Muscle of back (tissue), 11 donors: ENCODE measurements around the gene ROR1. TPM values are rescaled to one million over a fixed set of nuclear protein-coding genes. Genes with fewer than 3 reads are reported as not detected.
A peak's percentile ranks its signal among the peaks of the same experiment; 100 is the strongest.

Experiments
- DNase-seq, 3 donors: peaks; one replicate each; pipeline versions ENCODE4 v3.0.0 to v3.0.0-alpha.2; 2013
- polyA plus RNA-seq, 10 donors: library from polyadenylated mRNA; unstranded; fragments of 120-200 nt; gene quantifications; one replicate each; pipeline ENCODE4 v1.2.1, GENCODE V29; 2013; ENCODE audit not compliant: insufficient read length in 10 of 10

ROR1 gene
- polyA plus RNA-seq, 10 donors, result 10.4 to 26.5 (median 14.0) TPM

GRCh38 chr1:63958556-63958955 lies 184.7 kb downstream of the ROR1 start:
- DNase-seq, result no peak

- DNase-seq, result no peak
Measured at GRCh38 chr1:63960326-63960725, 186.5 kb downstream of the ROR1 start.

- DNase-seq, result no peak
Measured at GRCh38 chr1:63966016-63966415, 192.2 kb downstream of the ROR1 start.

GRCh38 chr1:63967901-63968300 lies 194.1 kb downstream of the ROR1 start:
- peak in 2 of 3 donors; percentile 40 to 41 for DNase-seq

GRCh38 chr1:63968663-63969440 lies 195.0 kb downstream of the ROR1 start:
- DNase-seq, result peak in 1 of 3 donors; percentile 38

GRCh38 chr1:63969441-63969901 lies 195.7 kb downstream of the ROR1 start:
- no peak for DNase-seq

- no peak for DNase-seq
Measured at GRCh38 chr1:63971557-63971956, 197.7 kb downstream of the ROR1 start.

- DNase-seq, result no peak
Measured at GRCh38 chr1:63973005-63973419, 199.2 kb downstream of the ROR1 start.

- no peak for DNase-seq
Measured at GRCh38 chr1:63974966-63975365, 201.1 kb downstream of the ROR1 start.

GRCh38 chr1:63975481-63975880 lies 201.7 kb downstream of the ROR1 start:
- no peak for DNase-seq

- no peak for DNase-seq
Measured at GRCh38 chr1:63976006-63976405, 202.2 kb downstream of the ROR1 start.

GRCh38 chr1:63977466-63977865 lies 203.6 kb downstream of the ROR1 start:
- no peak for DNase-seq

- DNase-seq, result no peak
Measured at GRCh38 chr1:63980740-63981407, 207.1 kb downstream of the ROR1 start.

GRCh38 chr1:63981408-63981773 lies 207.6 kb downstream of the ROR1 start:
- no peak for DNase-seq

GRCh38 chr1:63982201-63982600 lies 208.4 kb downstream of the ROR1 start:
- no peak for DNase-seq

- DNase-seq, result no peak
Measured at GRCh38 chr1:63983391-63984256, 209.8 kb downstream of the ROR1 start.

GRCh38 chr1:63984257-63984929 lies 210.6 kb downstream of the ROR1 start:
- peak in 2 of 3 donors; percentile 55 to 79 for DNase-seq

GRCh38 chr1:63984930-63985290 lies 211.1 kb downstream of the ROR1 start:
- no peak for DNase-seq

- DNase-seq, result no peak
Measured at GRCh38 chr1:63987014-63987627, 213.3 kb downstream of the ROR1 start.

- peak in 1 of 3 donors; percentile 48 for DNase-seq
Measured at GRCh38 chr1:63987628-63988024, 213.8 kb downstream of the ROR1 start.

GRCh38 chr1:63988941-63989340 lies 215.1 kb downstream of the ROR1 start:
- DNase-seq, result no peak
